SK-N-SH treated with all-trans-retinoic acid at 6 μM for 48 hours (cell line): ENCODE results near the gene DCDC2C.

Experiments used
- ATAC-seq: fragments of 200-7000 bp; cut with Tn5 transposase; 3 replicates; pipeline ENCODE4 v1.9.1; 2020; ENCODE audit warnings: mild to moderate bottlenecking, moderate library complexity
- ARNTL ChIP-seq: fragments of 450-650 bp; formaldehyde crosslinking; IDR thresholded peaks from 2 replicates; pipeline ENCODE4 v1.5.0; 2020; ENCODE audit warnings: low read depth, mild to moderate bottlenecking, moderate library complexity, borderline replicate concordance
- CREB5 ChIP-seq: fragments of 250-450 bp; sonication (Bioruptor Pico); IDR thresholded peaks from 2 replicates; pipeline ENCODE4 v1.5.1; 2020; ENCODE audit warnings: low read depth, mild to moderate bottlenecking, moderate library complexity
- CSDC2 ChIP-seq: fragments of 250-450 bp; sonication (Bioruptor Pico); IDR thresholded peaks from 2 replicates; pipeline ENCODE4 v1.5.0; 2020; ENCODE audit warnings: mild to moderate bottlenecking, moderate library complexity
- ESRRG ChIP-seq: fragments of 250-450 bp; sonication (Bioruptor Pico); IDR thresholded peaks from 2 replicates; pipeline ENCODE4 v1.6.1; 2021; ENCODE audit warnings: mild to moderate bottlenecking
- GLIS3 ChIP-seq: fragments of 250-450 bp; sonication (Bioruptor Pico); IDR thresholded peaks from 2 replicates; pipeline ENCODE4 v1.5.0; 2020; ENCODE audit warnings: mild to moderate bottlenecking, moderate library complexity
- ISL1 ChIP-seq: fragments of 250-450 bp; sonication (Bioruptor Pico); IDR thresholded peaks from 2 replicates; pipeline ENCODE4 v2.1.2; 2022; ENCODE audit warnings: mild to moderate bottlenecking, moderate library complexity
- OSR1 ChIP-seq: fragments of 250-450 bp; sonication (Bioruptor Pico); IDR thresholded peaks from 2 replicates; pipeline ENCODE4 v1.8.0; 2022; ENCODE audit warnings: moderate library complexity, mild to moderate bottlenecking, inconsistent platforms
- PATZ1 ChIP-seq: fragments of 250-450 bp; sonication (Bioruptor Pico); IDR thresholded peaks from 2 replicates; pipeline ENCODE4 v1.8.0; 2020; ENCODE audit warnings: mild to moderate bottlenecking, moderate library complexity, borderline replicate concordance
- POU6F1 ChIP-seq: fragments of 250-450 bp; sonication (Bioruptor Pico); IDR thresholded peaks from 2 replicates; pipeline ENCODE4 v1.8.0; 2021; ENCODE audit warnings: low read depth, mild to moderate bottlenecking, moderate library complexity, borderline replicate concordance
- RARB ChIP-seq: fragments of 250-450 bp; sonication (Bioruptor Pico); IDR thresholded peaks from 2 replicates; pipeline ENCODE4 v1.8.0; 2021; ENCODE audit warnings: mild to moderate bottlenecking, moderate library complexity
- SNAI2 ChIP-seq: fragments of 250-450 bp; sonication (Bioruptor Pico); IDR thresholded peaks from 2 replicates; pipeline ENCODE4 v1.5.0; 2020; ENCODE audit warnings: mild to moderate bottlenecking, moderate library complexity
- TOX ChIP-seq: fragments of 250-450 bp; sonication (Bioruptor Pico); IDR thresholded peaks from 2 replicates; pipeline ENCODE4 v1.8.0; 2021; ENCODE audit warnings: mild to moderate bottlenecking, moderate library complexity, borderline replicate concordance
- TSHZ2 ChIP-seq: fragments of 250-450 bp; sonication (Bioruptor Pico); IDR thresholded peaks from 2 replicates; pipeline ENCODE4 v1.5.0; 2020; ENCODE audit warnings: mild to moderate bottlenecking, moderate library complexity
- ZC3H10 ChIP-seq: fragments of 250-450 bp; sonication (Bioruptor Pico); IDR thresholded peaks from 2 replicates; pipeline ENCODE4 v1.5.1; 2021; ENCODE audit warnings: mild to moderate bottlenecking, moderate library complexity
- ZNF565 ChIP-seq: fragments of 450-650 bp; formaldehyde crosslinking; conservative IDR thresholded peaks from 2 replicates; pipeline ENCODE4 v1.5.0; 2020; ENCODE audit warnings: low read depth, mild to moderate bottlenecking, moderate library complexity
- ZNF70 ChIP-seq: fragments of 450-650 bp; formaldehyde crosslinking; IDR thresholded peaks from 2 replicates; pipeline ENCODE4 v1.5.0; 2020; ENCODE audit warnings: mild to moderate bottlenecking, moderate library complexity
- ZNF8 ChIP-seq: fragments of 450-650 bp; formaldehyde crosslinking; IDR thresholded peaks from 2 replicates; pipeline ENCODE4 v1.5.0; 2020; ENCODE audit warnings: mild to moderate bottlenecking, moderate library complexity

The DCDC2C gene

GRCh38 chr2:3689998-3690748 lies 13.2 kb upstream of the DCDC2C start:
- ATAC-seq: no peak
- TF ChIP-seq CSDC2 (CRISPR knock-in tag) (no peak), CREB5 (CRISPR knock-in tag) (no peak), OSR1 (CRISPR knock-in tag) (no peak), TOX (CRISPR knock-in tag) (no peak), POU6F1 (CRISPR knock-in tag) (no peak)

GRCh38 chr2:3692375-3692774 lies 11.0 kb upstream of the DCDC2C start:
- peak; percentile 58; the same call in 1 of the 2 replicates for TF ChIP-seq ZNF70
- TF ChIP-seq ZNF8 (CRISPR knock-in tag): no peak
- peak; percentile 34; the same call in 2 of the 3 replicates for ATAC-seq

- TF ChIP-seq RARB (CRISPR knock-in tag): no peak
- no peak for TF ChIP-seq CSDC2 (CRISPR knock-in tag)
- TF ChIP-seq ZNF70: no peak
- TF ChIP-seq TSHZ2: no peak
- no peak for TF ChIP-seq PATZ1 (CRISPR knock-in tag)
- TF ChIP-seq ZNF565 (CRISPR knock-in tag): no peak
- no peak for TF ChIP-seq CREB5 (CRISPR knock-in tag)
- TF ChIP-seq POU6F1 (CRISPR knock-in tag): no peak
- no peak for TF ChIP-seq OSR1 (CRISPR knock-in tag)
- no peak for TF ChIP-seq SNAI2
- no peak for TF ChIP-seq GLIS3 (CRISPR knock-in tag)
- no peak for TF ChIP-seq ESRRG (CRISPR knock-in tag)
- TF ChIP-seq ISL1: no peak
- no peak for TF ChIP-seq ZC3H10
- no peak for TF ChIP-seq ARNTL (CRISPR knock-in tag)
- TF ChIP-seq, all 23 proteins: peak for 0
- ATAC-seq: no peak
Measured at GRCh38 chr2:3696545-3696944, 6.8 kb upstream of the DCDC2C start.
